ENCODE results near the gene BCAM.

DNA sequence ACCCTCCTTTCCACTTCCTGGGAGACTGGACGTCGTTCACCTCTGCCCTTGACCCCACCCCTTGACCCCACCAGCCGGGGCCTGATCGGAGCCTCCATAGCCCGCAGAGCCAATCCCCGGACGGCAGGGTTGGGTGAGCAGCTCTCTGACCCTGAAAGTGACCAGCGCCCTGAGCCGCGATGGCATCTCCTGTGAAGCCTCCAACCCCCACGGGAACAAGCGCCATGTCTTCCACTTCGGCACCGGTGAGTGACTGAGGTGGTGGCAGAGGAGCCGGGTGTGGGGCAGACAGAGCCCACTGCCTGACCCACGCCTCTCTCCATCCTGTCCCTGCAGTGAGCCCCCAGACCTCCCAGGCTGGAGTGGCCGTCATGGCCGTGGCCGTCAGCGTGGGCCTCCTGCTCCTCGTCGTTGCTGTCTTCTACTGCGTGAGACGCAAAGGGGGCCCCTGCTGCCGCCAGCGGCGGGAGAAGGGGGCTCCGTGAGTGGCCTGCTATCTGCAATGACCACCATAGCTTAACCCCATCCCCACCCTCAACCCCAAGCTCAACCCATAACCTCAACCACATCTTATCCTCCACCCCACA lies 10.4 kb downstream of the BCAM start:
- TF ChIP-seq, protein P1, sequence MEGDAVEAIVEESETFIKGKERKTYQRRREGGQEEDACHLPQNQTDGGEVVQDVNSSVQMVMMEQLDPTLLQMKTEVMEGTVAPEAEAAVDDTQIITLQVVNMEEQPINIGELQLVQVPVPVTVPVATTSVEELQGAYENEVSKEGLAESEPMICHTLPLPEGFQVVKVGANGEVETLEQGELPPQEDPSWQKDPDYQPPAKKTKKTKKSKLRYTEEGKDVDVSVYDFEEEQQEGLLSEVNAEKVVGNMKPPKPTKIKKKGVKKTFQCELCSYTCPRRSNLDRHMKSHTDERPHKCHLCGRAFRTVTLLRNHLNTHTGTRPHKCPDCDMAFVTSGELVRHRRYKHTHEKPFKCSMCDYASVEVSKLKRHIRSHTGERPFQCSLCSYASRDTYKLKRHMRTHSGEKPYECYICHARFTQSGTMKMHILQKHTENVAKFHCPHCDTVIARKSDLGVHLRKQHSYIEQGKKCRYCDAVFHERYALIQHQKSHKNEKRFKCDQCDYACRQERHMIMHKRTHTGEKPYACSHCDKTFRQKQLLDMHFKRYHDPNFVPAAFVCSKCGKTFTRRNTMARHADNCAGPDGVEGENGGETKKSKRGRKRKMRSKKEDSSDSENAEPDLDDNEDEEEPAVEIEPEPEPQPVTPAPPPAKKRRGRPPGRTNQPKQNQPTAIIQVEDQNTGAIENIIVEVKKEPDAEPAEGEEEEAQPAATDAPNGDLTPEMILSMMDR (IDR thresholded peaks at IDR 0.05), result no peak
- no peak for TF ChIP-seq POLR2A (IDR thresholded peaks at IDR 0.05; ENCODE audit: low read depth)
- TF ChIP-seq POLR2AphosphoS5 (IDR thresholded peaks at IDR 0.05), result no peak
